NT2/D1 (cell line): ENCODE data around the gene LINC00632.

Experiments
- YY1 ChIP-seq: IDR thresholded peaks from 2 replicates; pipeline ENCODE4 v1.6.1; 2011; ENCODE audit not compliant: insufficient read length, insufficient read depth
- ZNF274 ChIP-seq: IDR thresholded peaks from 2 replicates; pipeline ENCODE4 v1.6.1; 2011; ENCODE audit warnings: mild to moderate bottlenecking, low read depth, low read length

- TF ChIP-seq YY1 = no peak
- no peak for TF ChIP-seq ZNF274
Observed at GRCh38 chrX:140822861-140823260, 113.3 kb downstream of the LINC00632 start.
